ENCODE results near the gene NME9.

DNA sequence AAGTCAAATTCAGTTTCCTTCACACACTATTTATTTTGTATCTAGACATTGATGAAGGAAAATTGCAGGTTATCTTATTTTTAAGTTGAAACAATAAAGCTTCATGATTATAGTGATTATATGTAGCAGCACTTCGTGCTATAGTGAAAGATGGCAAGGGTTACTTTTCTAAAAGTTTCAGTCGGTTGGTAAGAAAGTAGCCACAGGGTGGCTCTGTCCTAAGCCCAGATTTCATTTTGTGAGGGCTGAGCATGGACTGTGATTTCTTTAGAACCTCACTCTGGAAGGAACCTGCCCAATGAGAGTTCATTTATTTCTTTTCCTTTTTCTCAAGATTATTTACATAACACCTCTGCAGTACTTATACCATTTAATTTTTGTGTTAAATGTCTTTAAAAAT, 66.5 kb downstream of the NME9 start:
- no peak for TF ChIP-seq POLR2A (IDR thresholded peaks at IDR 0.05)
- TF ChIP-seq, protein P1, sequence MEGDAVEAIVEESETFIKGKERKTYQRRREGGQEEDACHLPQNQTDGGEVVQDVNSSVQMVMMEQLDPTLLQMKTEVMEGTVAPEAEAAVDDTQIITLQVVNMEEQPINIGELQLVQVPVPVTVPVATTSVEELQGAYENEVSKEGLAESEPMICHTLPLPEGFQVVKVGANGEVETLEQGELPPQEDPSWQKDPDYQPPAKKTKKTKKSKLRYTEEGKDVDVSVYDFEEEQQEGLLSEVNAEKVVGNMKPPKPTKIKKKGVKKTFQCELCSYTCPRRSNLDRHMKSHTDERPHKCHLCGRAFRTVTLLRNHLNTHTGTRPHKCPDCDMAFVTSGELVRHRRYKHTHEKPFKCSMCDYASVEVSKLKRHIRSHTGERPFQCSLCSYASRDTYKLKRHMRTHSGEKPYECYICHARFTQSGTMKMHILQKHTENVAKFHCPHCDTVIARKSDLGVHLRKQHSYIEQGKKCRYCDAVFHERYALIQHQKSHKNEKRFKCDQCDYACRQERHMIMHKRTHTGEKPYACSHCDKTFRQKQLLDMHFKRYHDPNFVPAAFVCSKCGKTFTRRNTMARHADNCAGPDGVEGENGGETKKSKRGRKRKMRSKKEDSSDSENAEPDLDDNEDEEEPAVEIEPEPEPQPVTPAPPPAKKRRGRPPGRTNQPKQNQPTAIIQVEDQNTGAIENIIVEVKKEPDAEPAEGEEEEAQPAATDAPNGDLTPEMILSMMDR (IDR thresholded peaks at IDR 0.05), result peak in 2 of 12 donors; percentile 18 to 23
